HepG2 (cell line): Measurements from ENCODE around the gene PCIF1. TPM values are rescaled to one million over a fixed set of nuclear protein-coding genes. Genes with fewer than 3 reads are reported as not detected.

Source experiments
- ELF1 ChIP-seq: sonication (generic); formaldehyde crosslinking; IDR thresholded peaks from 2 replicates; pipeline ENCODE4 v1.4.0; 2020; ENCODE audit warnings: missing genetic modification reagents
- ERF ChIP-seq: IDR thresholded peaks from 2 replicates; pipeline ENCODE4 v1.6.1; 2018; ENCODE audit warnings: missing biosample characterization, missing genetic modification reagents
- ESRRA ChIP-seq: sonication (generic); formaldehyde crosslinking; IDR thresholded peaks from 2 replicates; pipeline ENCODE4 v1.5.1; 2020; ENCODE audit warnings: mild to moderate bottlenecking, low read depth, missing genetic modification reagents
- GABPA ChIP-seq, 2 experiments: IDR thresholded peaks; 2 replicates each; pipeline ENCODE4 v1.6.1; 2011 to 2016; ENCODE audit warnings: low read depth in 2 of 2, low read length in 1 of 2, missing biosample characterization in 1 of 2, missing genetic modification characterization in 1 of 2
- KLF12 ChIP-seq: sonication (generic); formaldehyde crosslinking; IDR thresholded peaks from 2 replicates; pipeline ENCODE4 v1.4.0; 2020; ENCODE audit warnings: missing genetic modification reagents, borderline replicate concordance
- LCORL ChIP-seq, 2 experiments: fragments of 450-650 bp in 1 of 2; sonication (generic) in 1 of 2; formaldehyde crosslinking in 1 of 2; IDR thresholded peaks; 2 replicates each; pipeline versions ENCODE4 v1.5.0 to v1.6.1; 2017 to 2020; ENCODE audit warnings: antibody characterized with exemption in 1 of 2, missing genetic modification reagents in 1 of 2
- MED1 ChIP-seq: sonication (generic); formaldehyde crosslinking; IDR thresholded peaks from 2 replicates; pipeline ENCODE4 v1.4.0; 2020; ENCODE audit warnings: missing genetic modification reagents
- MTF2 ChIP-seq: sonication (generic); formaldehyde crosslinking; IDR thresholded peaks from 2 replicates; pipeline ENCODE4 v1.5.0; 2020; ENCODE audit warnings: missing genetic modification reagents, borderline replicate concordance
- ONECUT2 ChIP-seq: sonication (generic); formaldehyde crosslinking; IDR thresholded peaks from 2 replicates; pipeline ENCODE4 v1.4.0; 2020; ENCODE audit warnings: missing genetic modification reagents
- SIN3A ChIP-seq: IDR thresholded peaks from 2 replicates; pipeline ENCODE4 v1.6.1; 2011; ENCODE audit warnings: low read depth, mild to moderate bottlenecking, control low read depth, low read length, borderline replicate concordance
- ZBTB20 ChIP-seq: sonication (generic); formaldehyde crosslinking; IDR thresholded peaks from 2 replicates; pipeline ENCODE4 v1.8.1; 2023; ENCODE audit warnings: missing genetic modification reagents, low read depth, mild to moderate bottlenecking, borderline replicate concordance
- ZFP41 ChIP-seq: sonication (generic); formaldehyde crosslinking; IDR thresholded peaks from 2 replicates; pipeline ENCODE4 v1.4.0; 2020; ENCODE audit warnings: mild to moderate bottlenecking, missing genetic modification reagents, borderline replicate concordance
- ZNF234 ChIP-seq: sonication (generic); formaldehyde crosslinking; conservative IDR thresholded peaks from 2 replicates; pipeline ENCODE4 v1.5.1; 2020; ENCODE audit warnings: mild to moderate bottlenecking, missing genetic modification reagents
- ZNF337 ChIP-seq: sonication (generic); formaldehyde crosslinking; IDR thresholded peaks from 2 replicates; pipeline ENCODE4 v1.5.1; 2020; ENCODE audit warnings: missing genetic modification reagents, low read depth, mild to moderate bottlenecking, borderline replicate concordance
- ZNF430 ChIP-seq: sonication (generic); formaldehyde crosslinking; IDR thresholded peaks from 2 replicates; pipeline ENCODE4 v1.9.0; 2021; ENCODE audit warnings: mild to moderate bottlenecking, missing genetic modification reagents
- ZNF44 ChIP-seq: sonication (generic); formaldehyde crosslinking; IDR thresholded peaks from 2 replicates; pipeline ENCODE4 v1.5.1; 2020; ENCODE audit warnings: mild to moderate bottlenecking, missing genetic modification reagents
- polyA plus RNA-seq, 8 experiments: library from polyadenylated mRNA; depleted of rRNA in 3 of 8; stranded (reverse) in 7 of 8; unstranded in 1 of 8; fragments of >200 nt; fragmentation: Illumina TruSeq in 4 of 8; extraction: Trizol in 4 of 8; gene quantifications; 2 replicates each; pipeline versions ENCODE4 v1.2.1 to v1.2.3, GENCODE V29; 2011 to 2016; ENCODE audit warnings: low read depth in 4 of 8, missing spikeins in 1 of 8, mixed read lengths in 1 of 8; ENCODE audit not compliant: insufficient read depth in 1 of 8
- total RNA-seq, 5 experiments: library from RNA; depleted of rRNA; stranded (reverse); fragments of >200 nt; fragmentation: Illumina TruSeq; extraction: Trizol; gene quantifications; 2 replicates each; pipeline ENCODE4 v1.2.3, GENCODE V29; 2016; ENCODE audit warnings: low read depth in 1 of 5
- TF ChIP-seq, protein P1 (sequence below): IDR thresholded peaks from 2 replicates; pipeline ENCODE4 v1.6.1; 2016; ENCODE audit warnings: low read depth, borderline replicate concordance
- TF ChIP-seq, protein P2 (sequence below): IDR thresholded peaks from 2 replicates; pipeline ENCODE4 v1.6.1; 2016; ENCODE audit warnings: low read depth, control low read depth
- TF ChIP-seq, protein P3 (sequence below): IDR thresholded peaks from 2 replicates; pipeline ENCODE4 v1.6.1; 2016; ENCODE audit warnings: low read depth
- TF ChIP-seq, protein P4 (sequence below): sonication (generic); formaldehyde crosslinking; IDR thresholded peaks from 2 replicates; pipeline ENCODE4 v1.8.0; 2022; ENCODE audit warnings: mild to moderate bottlenecking, missing genetic modification reagents, moderate library complexity

Gene PCIF1
- total and polyA plus RNA-seq, 2 of the 13 experiments (the other 11 are each of a cell fraction or from before 2014, with no cell fraction given) = 20.9 to 24.4 TPM

DNA sequence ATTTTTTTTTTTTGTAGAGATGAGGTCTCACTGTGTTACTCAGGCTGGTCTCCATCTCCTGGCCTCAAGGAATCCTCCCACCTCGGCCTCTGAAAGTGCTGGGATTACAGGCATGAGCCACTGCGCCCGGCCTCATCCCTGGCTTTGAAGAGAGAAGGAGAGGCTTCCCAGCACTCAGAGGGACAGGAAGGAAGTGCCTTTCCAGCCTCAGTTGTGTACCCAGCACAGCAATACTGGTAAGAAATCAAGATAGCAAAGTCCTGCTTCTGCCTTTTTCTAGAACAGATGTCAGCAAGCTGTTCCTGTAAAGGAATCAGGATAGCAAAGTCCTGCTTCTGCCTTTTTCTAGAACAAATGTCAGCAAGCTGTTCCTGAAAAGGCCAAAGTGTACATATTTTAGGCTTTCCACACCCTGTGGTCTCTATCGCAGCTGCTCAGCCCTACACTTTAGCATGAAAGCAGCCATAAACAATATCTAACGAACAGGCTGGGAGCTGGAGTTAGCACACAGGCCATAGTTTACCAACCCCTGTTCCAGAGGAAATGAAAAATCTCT, 16.2 kb upstream of the PCIF1 start (continued):
- TF ChIP-seq LCORL (IDR thresholded peaks at IDR 0.05) (no peak), LCORL (CRISPR knock-in tag; IDR thresholded peaks at IDR 0.05) (peak; percentile 78; the same call in 1 of the 2 replicates), ZBTB20 (0 out of 2 replicates have a peak, but pooled peaks have one; percentile 43), MED1 (CRISPR knock-in tag) (peak; percentile 50; the same call in 1 of the 2 replicates), ONECUT2 (CRISPR knock-in tag) (no peak), SIN3A (0 out of 2 replicates have a peak, but pooled peaks have one; percentile 7), ZFP41 (CRISPR knock-in tag) (no peak), ZNF430 (0 out of 2 replicates have a peak, but pooled peaks have one; percentile 23), ZNF44 (no peak), ESRRA (CRISPR knock-in tag) (0 out of 2 replicates have a peak, but pooled peaks have one; percentile 19), ZNF234 (CRISPR knock-in tag) (0 out of 2 replicates have a peak, but pooled peaks have one; percentile 0), ERF (CRISPR knock-in tag) (peak; percentile 17; the same call in 1 of the 2 replicates), KLF12 (CRISPR knock-in tag) (peak; percentile 54; the same call in 1 of the 2 replicates), MTF2 (peak; percentile 68; the same call in 1 of the 2 replicates), ZNF337 (CRISPR knock-in tag) (no peak), GABPA (IDR thresholded peaks at IDR 0.05; ENCODE audit: low read depth, low read length) (no peak), GABPA (CRISPR knock-in tag; IDR thresholded peaks at IDR 0.05; ENCODE audit: low read depth) (peak; percentile 35; the same call in 1 of the 2 replicates), ELF1 (CRISPR knock-in tag) (peak; percentile 44; the same call in 1 of the 2 replicates)
- TF ChIP-seq, protein P1, sequence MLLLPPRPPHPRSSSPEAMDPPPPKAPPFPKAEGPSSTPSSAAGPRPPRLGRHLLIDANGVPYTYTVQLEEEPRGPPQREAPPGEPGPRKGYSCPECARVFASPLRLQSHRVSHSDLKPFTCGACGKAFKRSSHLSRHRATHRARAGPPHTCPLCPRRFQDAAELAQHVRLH (CRISPR knock-in tag) = 0 out of 2 replicates have a peak, but pooled peaks have one; percentile 35
- TF ChIP-seq, protein P2, sequence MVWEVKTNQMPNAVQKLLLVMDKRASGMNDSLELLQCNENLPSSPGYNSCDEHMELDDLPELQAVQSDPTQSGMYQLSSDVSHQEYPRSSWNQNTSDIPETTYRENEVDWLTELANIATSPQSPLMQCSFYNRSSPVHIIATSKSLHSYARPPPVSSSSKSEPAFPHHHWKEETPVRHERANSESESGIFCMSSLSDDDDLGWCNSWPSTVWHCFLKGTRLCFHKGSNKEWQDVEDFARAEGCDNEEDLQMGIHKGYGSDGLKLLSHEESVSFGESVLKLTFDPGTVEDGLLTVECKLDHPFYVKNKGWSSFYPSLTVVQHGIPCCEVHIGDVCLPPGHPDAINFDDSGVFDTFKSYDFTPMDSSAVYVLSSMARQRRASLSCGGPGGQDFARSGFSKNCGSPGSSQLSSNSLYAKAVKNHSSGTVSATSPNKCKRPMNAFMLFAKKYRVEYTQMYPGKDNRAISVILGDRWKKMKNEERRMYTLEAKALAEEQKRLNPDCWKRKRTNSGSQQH = 0 out of 2 replicates have a peak, but pooled peaks have one; percentile 29
- TF ChIP-seq, protein P3, sequence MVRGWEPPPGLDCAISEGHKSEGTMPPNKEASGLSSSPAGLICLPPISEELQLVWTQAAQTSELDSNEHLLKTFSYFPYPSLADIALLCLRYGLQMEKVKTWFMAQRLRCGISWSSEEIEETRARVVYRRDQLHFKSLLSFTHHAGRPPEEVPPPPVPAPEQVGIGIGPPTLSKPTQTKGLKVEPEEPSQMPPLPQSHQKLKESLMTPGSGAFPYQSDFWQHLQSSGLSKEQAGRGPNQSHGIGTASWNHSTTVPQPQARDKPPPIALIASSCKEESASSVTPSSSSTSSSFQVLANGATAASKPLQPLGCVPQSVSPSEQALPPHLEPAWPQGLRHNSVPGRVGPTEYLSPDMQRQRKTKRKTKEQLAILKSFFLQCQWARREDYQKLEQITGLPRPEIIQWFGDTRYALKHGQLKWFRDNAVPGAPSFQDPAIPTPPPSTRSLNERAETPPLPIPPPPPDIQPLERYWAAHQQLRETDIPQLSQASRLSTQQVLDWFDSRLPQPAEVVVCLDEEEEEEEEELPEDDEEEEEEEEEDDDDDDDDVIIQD = 0 out of 2 replicates have a peak, but pooled peaks have one; percentile 34
- TF ChIP-seq, protein P4, sequence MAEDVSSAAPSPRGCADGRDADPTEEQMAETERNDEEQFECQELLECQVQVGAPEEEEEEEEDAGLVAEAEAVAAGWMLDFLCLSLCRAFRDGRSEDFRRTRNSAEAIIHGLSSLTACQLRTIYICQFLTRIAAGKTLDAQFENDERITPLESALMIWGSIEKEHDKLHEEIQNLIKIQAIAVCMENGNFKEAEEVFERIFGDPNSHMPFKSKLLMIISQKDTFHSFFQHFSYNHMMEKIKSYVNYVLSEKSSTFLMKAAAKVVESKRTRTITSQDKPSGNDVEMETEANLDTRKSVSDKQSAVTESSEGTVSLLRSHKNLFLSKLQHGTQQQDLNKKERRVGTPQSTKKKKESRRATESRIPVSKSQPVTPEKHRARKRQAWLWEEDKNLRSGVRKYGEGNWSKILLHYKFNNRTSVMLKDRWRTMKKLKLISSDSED (CRISPR knock-in tag) = no peak
